ENCODE data around the gene SHMT1.
"Not testable (repeated sequence)": the region's sequence is repeated elsewhere in the genome, so short reads cannot be mapped to it uniquely, and the experiment has no call there.

Gene SHMT1

GRCh38 chr17:18363101-18364049 lies at the start of gene SHMT1:
Gene SHMT1 (minus strand): TSS chr17:18363550. CDS start chr17:18355981, 7,569 bp downstream.
- DNase-seq, result peak; percentile 90 to 91

- DNase-seq, result peak in 1 of 2 donors; percentile 40
Measured at GRCh38 chr17:18412001-18412538, 48.7 kb upstream of the SHMT1 start.

- not testable (repeated sequence) for DNase-seq
Measured at GRCh38 chr17:18411377-18411864, 48.1 kb upstream of the SHMT1 start.

GRCh38 chr17:18410736-18411135 lies 47.4 kb upstream of the SHMT1 start:
- DNase-seq, result not testable (repeated sequence)

GRCh38 chr17:18409321-18409720 lies 46.0 kb upstream of the SHMT1 start:
- DNase-seq, result not testable (repeated sequence)

GRCh38 chr17:18408906-18409305 lies 45.6 kb upstream of the SHMT1 start:
- DNase-seq, result not testable (repeated sequence)

- DNase-seq, result not testable (repeated sequence)
Measured at GRCh38 chr17:18403604-18404003, 40.3 kb upstream of the SHMT1 start.

GRCh38 chr17:18403166-18403565 lies 39.8 kb upstream of the SHMT1 start:
- DNase-seq, result not testable (repeated sequence)

- DNase-seq, result not testable (repeated sequence)
Measured at GRCh38 chr17:18401872-18402590, 38.7 kb upstream of the SHMT1 start.

GRCh38 chr17:18388728-18389127 lies 25.4 kb upstream of the SHMT1 start:
- not testable (repeated sequence) for DNase-seq

- not testable (repeated sequence) for DNase-seq
Measured at GRCh38 chr17:18388266-18388665, 24.9 kb upstream of the SHMT1 start.

- not testable (repeated sequence) for DNase-seq
Measured at GRCh38 chr17:18387583-18387982, 24.2 kb upstream of the SHMT1 start.

GRCh38 chr17:18384271-18384670 lies 20.9 kb upstream of the SHMT1 start:
- not testable (repeated sequence) for DNase-seq

GRCh38 chr17:18383079-18383481 lies 19.7 kb upstream of the SHMT1 start:
- DNase-seq, result peak in 1 of 2 donors; percentile 9

- no peak for DNase-seq
Measured at GRCh38 chr17:18382441-18383078, 19.2 kb upstream of the SHMT1 start.

GRCh38 chr17:18381953-18382245 lies 18.5 kb upstream of the SHMT1 start:
- no peak for DNase-seq

- no peak for DNase-seq
Measured at GRCh38 chr17:18381158-18381952, 18.0 kb upstream of the SHMT1 start.

GRCh38 chr17:18380471-18381157 lies 17.3 kb upstream of the SHMT1 start:
- no peak for DNase-seq

GRCh38 chr17:18379246-18380146 lies 16.1 kb upstream of the SHMT1 start:
- DNase-seq, result no peak

- not testable (repeated sequence) for DNase-seq
Measured at GRCh38 chr17:18378614-18379013, 15.3 kb upstream of the SHMT1 start.

All from CD4-positive, alpha-beta T cell treated with Interleukin-1 beta for 1 hour (primary cell).